K562 (cell line): Measurements from ENCODE around the gene CTTNBP2NL. TPM values are rescaled to one million over a fixed set of nuclear protein-coding genes. Genes with fewer than 3 reads are reported as not detected.
A peak's percentile ranks its signal among the peaks of the same experiment; 100 is the strongest.

Source experiments
- CC2D1A ChIP-seq: fragments of 450-650 bp; IDR thresholded peaks from 2 replicates; pipeline ENCODE4 v1.6.1; 2017; ENCODE audit warnings: mild to moderate bottlenecking
- CTBP1 ChIP-seq: fragments of 450-650 bp; IDR thresholded peaks from 2 replicates; pipeline ENCODE4 v1.6.1; 2016; ENCODE audit warnings: borderline replicate concordance
- CXXC5 ChIP-seq: fragments of 250-450 bp; sonication (Bioruptor Pico); IDR thresholded peaks from 2 replicates; pipeline ENCODE4 v1.8.0; 2022; ENCODE audit warnings: inconsistent platforms, mild to moderate bottlenecking, moderate library complexity
- ETV1 ChIP-seq: fragments of 450-650 bp; conservative IDR thresholded peaks from 2 replicates; pipeline ENCODE4 v1.6.1; 2016; ENCODE audit warnings: missing genetic modification characterization, control low read depth, low read depth, missing compliant biosample characterization
- HCFC1 ChIP-seq: IDR thresholded peaks from 2 replicates; pipeline ENCODE4 v1.6.1; 2012; ENCODE audit warnings: low read depth, low read length, improper control_type of control experiment
- KLF16 ChIP-seq: IDR thresholded peaks from 2 replicates; pipeline ENCODE4 v1.6.1; 2016; ENCODE audit warnings: antibody characterized with exemption
- MLLT1 ChIP-seq, 2 experiments: fragments of 450-650 bp; IDR thresholded peaks; 2 replicates each; pipeline ENCODE4 v1.6.1; 2016
- MYNN ChIP-seq, 2 experiments: sonication (generic); formaldehyde crosslinking in 1 of 2; IDR thresholded peaks; 2 replicates each; pipeline versions ENCODE4 v1.5.0 to v1.6.1; 2016 to 2020; ENCODE audit warnings: antibody characterized with exemption in 1 of 2, missing genetic modification reagents in 1 of 2
- NCOA6 ChIP-seq: fragments of 450-650 bp; IDR thresholded peaks from 2 replicates; pipeline ENCODE4 v1.6.1; 2017; ENCODE audit warnings: mild to moderate bottlenecking
- RAD21 ChIP-seq, 2 experiments: fragments of 250-450 bp in 1 of 2; fragments of 450-650 bp in 1 of 2; sonication (Bioruptor Pico) in 1 of 2; formaldehyde crosslinking in 1 of 2; IDR thresholded peaks in 1 of 2; conservative IDR thresholded peaks in 1 of 2; 2 replicates each; pipeline versions ENCODE4 v1.4.0 to v1.8.0; 2020 to 2022; ENCODE audit warnings: mild to moderate bottlenecking in 2 of 2, moderate library complexity in 1 of 2
- RB1 ChIP-seq: fragments of 450-650 bp; IDR thresholded peaks from 2 replicates; pipeline ENCODE4 v1.6.1; 2017; ENCODE audit warnings: low read depth, mild to moderate bottlenecking
- SIRT6 ChIP-seq: IDR thresholded peaks from one replicate; pipeline ENCODE4 v1.6.1; 2012; ENCODE audit warnings: low read depth, mild to moderate bottlenecking, control low read depth, inconsistent platforms, low read length, moderate library complexity
- SMC3 ChIP-seq: conservative IDR thresholded peaks from 2 replicates; pipeline ENCODE4 v1.6.1; 2011; ENCODE audit warnings: low read depth, low read length, improper control_type of control experiment; ENCODE audit not compliant: insufficient read depth
- STAG1 ChIP-seq: sonication (generic); formaldehyde crosslinking; IDR thresholded peaks from 2 replicates; pipeline ENCODE4 v1.5.0; 2020; ENCODE audit warnings: missing genetic modification reagents, borderline replicate concordance
- TRIM24 ChIP-seq, 2 experiments: fragments of 450-650 bp; IDR thresholded peaks; 2 replicates each; pipeline ENCODE4 v1.6.1; 2016
- XRCC5 ChIP-seq: fragments of 200-400 bp; formaldehyde crosslinking; IDR thresholded peaks from 2 replicates; pipeline ENCODE4 v1.6.1; 2017; ENCODE audit warnings: low read depth, mild to moderate bottlenecking, low read length
- ZFP36 ChIP-seq: fragments of 150-350 bp; IDR thresholded peaks from 2 replicates; pipeline ENCODE4 v1.6.1; 2018; ENCODE audit warnings: low read length, low read depth; ENCODE audit not compliant: partially characterized antibody
- ZNF444 ChIP-seq: fragments of 250-450 bp; sonication (Bioruptor Pico); IDR thresholded peaks from 2 replicates; pipeline ENCODE4 v1.4.0; 2020; ENCODE audit warnings: mild to moderate bottlenecking, moderate library complexity
- polyA plus RNA-seq, 8 experiments: library from polyadenylated mRNA; depleted of rRNA in 4 of 8; stranded (reverse) in 5 of 8; unstranded in 3 of 8; fragments of >200 nt; fragmentation: Nextera tagmentation in 2 of 8; fragmentation: Illumina TruSeq in 1 of 8; extraction: Ambion mirVana in 2 of 8; extraction: Trizol in 1 of 8; gene quantifications; 2 replicates each; pipeline versions ENCODE4 v1.2.1 to v1.2.3, GENCODE V29; 2011 to 2014; ENCODE audit warnings: inconsistent platforms in 1 of 8, missing spikeins in 1 of 8
- total RNA-seq, 7 experiments: library from RNA; depleted of rRNA in 6 of 7; stranded (reverse); fragments of >200 nt in 6 of 7; fragmentation: Illumina TruSeq in 2 of 7; extraction: Trizol in 2 of 7; gene quantifications; 2 replicates each; pipeline versions ENCODE4 v1.2.1 to v1.2.3, GENCODE V29; 2011 to 2021; ENCODE audit warnings: low replicate concordance in 1 of 7
- TF ChIP-seq, protein P1 (sequence below): conservative IDR thresholded peaks from 2 replicates; pipeline ENCODE4 v1.6.1; 2011; ENCODE audit warnings: low read depth, mild to moderate bottlenecking, low read length; ENCODE audit not compliant: control insufficient read depth
- TF ChIP-seq, protein P2 (sequence below): fragments of 450-650 bp; formaldehyde crosslinking; IDR thresholded peaks from 2 replicates; pipeline ENCODE4 v1.4.0; 2020; ENCODE audit warnings: mild to moderate bottlenecking, moderate library complexity
- TF ChIP-seq, protein P3 (sequence below): IDR thresholded peaks from 2 replicates; pipeline ENCODE4 v1.6.1; 2011; ENCODE audit warnings: borderline replicate concordance, low read depth, mild to moderate bottlenecking, moderate library complexity, low read length; ENCODE audit not compliant: insufficient read depth, poor library complexity, severe bottlenecking

The CTTNBP2NL gene
- total and polyA plus RNA-seq, 9 of the 15 experiments (the other 6 are each of a cell fraction or from before 2014, with no cell fraction given) = 0.27 to 1.4 (median 0.62) TPM

DNA sequence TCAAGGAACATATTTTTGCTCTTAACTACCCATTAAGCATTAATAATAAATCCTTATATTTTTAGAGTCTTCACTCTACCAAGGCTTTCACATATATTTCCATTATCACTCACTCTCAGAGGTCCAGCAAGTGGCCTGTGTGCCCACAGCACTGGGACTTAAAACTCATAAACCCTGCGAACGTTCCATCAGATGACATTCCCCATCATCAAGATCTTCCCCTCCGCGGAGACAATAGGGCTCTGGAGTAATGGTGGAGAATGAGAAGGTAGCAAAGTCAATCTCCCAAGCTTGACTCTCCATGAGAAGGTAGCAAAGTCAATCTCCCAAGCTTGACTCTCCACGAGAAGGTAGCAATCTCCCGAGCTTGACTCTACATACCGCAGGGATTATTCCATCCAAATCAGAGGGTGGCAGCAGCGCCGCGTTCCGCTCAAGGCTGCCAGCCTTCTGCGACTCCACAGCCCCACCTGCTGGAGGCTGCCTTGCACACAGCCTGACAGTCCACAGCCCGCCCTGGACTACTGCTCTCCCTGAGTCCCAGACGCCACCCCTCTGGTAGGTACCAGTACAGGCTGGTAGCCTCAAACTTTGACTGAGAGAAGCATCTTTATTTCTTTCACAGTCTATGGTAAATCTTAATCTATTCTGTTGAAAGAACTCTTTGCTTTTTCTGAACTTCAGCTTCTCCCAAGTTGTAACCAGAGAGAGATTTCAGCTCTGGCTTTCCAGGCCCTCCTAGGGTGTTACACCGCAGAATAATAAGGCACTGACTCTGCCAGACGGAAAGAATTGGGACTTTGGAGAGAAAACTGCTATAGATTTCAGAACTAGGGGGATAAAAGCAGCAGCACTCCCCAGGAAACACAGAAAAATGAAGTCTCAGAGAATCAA lies 26.4 kb upstream of the CTTNBP2NL start (continued):
- TF ChIP-seq MLLT1 (IDR thresholded peaks at IDR 0.05) = peak in 1 of 2 experiments; percentile 82; a peak in 2 of 4 replicates
- peak; percentile 48; the same call in 1 of the 2 replicates for TF ChIP-seq CXXC5
- TF ChIP-seq ZFP36 = peak; percentile 73
- peak; percentile 94 to 99 for TF ChIP-seq RAD21 (CRISPR knock-in tag; conservative IDR thresholded peaks at IDR 0.05 in 1 of 2, IDR thresholded peaks at IDR 0.05 in 1 of 2)
- peak; percentile 43; the same call in 1 of the 2 replicates for TF ChIP-seq MYNN (IDR thresholded peaks at IDR 0.05)
- TF ChIP-seq MYNN (CRISPR knock-in tag; IDR thresholded peaks at IDR 0.05) = no peak
- TF ChIP-seq, protein P1, sequence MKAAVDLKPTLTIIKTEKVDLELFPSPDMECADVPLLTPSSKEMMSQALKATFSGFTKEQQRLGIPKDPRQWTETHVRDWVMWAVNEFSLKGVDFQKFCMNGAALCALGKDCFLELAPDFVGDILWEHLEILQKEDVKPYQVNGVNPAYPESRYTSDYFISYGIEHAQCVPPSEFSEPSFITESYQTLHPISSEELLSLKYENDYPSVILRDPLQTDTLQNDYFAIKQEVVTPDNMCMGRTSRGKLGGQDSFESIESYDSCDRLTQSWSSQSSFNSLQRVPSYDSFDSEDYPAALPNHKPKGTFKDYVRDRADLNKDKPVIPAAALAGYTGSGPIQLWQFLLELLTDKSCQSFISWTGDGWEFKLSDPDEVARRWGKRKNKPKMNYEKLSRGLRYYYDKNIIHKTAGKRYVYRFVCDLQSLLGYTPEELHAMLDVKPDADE = no peak
- no peak for TF ChIP-seq SIRT6
- TF ChIP-seq NCOA6 = no peak
- peak; percentile 96 for TF ChIP-seq SMC3
- peak; percentile 68; the same call in 1 of the 2 replicates for TF ChIP-seq CTBP1
- no peak for TF ChIP-seq ZNF444 (CRISPR knock-in tag)
- TF ChIP-seq, protein P2, sequence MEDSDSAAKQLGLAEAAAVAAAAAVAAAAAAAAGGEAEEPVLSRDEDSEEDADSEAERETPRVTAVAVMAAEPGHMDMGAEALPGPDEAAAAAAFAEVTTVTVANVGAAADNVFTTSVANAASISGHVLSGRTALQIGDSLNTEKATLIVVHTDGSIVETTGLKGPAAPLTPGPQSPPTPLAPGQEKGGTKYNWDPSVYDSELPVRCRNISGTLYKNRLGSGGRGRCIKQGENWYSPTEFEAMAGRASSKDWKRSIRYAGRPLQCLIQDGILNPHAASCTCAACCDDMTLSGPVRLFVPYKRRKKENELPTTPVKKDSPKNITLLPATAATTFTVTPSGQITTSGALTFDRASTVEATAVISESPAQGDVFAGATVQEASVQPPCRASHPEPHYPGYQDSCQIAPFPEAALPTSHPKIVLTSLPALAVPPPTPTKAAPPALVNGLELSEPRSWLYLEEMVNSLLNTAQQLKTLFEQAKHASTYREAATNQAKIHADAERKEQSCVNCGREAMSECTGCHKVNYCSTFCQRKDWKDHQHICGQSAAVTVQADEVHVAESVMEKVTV (CRISPR knock-in tag) = peak; percentile 83
- TF ChIP-seq, protein P3, sequence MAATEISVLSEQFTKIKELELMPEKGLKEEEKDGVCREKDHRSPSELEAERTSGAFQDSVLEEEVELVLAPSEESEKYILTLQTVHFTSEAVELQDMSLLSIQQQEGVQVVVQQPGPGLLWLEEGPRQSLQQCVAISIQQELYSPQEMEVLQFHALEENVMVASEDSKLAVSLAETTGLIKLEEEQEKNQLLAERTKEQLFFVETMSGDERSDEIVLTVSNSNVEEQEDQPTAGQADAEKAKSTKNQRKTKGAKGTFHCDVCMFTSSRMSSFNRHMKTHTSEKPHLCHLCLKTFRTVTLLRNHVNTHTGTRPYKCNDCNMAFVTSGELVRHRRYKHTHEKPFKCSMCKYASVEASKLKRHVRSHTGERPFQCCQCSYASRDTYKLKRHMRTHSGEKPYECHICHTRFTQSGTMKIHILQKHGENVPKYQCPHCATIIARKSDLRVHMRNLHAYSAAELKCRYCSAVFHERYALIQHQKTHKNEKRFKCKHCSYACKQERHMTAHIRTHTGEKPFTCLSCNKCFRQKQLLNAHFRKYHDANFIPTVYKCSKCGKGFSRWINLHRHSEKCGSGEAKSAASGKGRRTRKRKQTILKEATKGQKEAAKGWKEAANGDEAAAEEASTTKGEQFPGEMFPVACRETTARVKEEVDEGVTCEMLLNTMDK = peak; percentile 14
- TF ChIP-seq RB1 = peak; percentile 90
- 0 out of 2 replicates have a peak, but pooled peaks have one; percentile 45 for TF ChIP-seq CC2D1A
- TF ChIP-seq HCFC1 = no peak
- 0 out of 2 replicates have a peak, but pooled peaks have one; percentile 13 for TF ChIP-seq ETV1 (tag)
- peak; percentile 92 for TF ChIP-seq XRCC5
- peak; percentile 85; the same call in 1 of the 2 replicates for TF ChIP-seq STAG1 (CRISPR knock-in tag)
- peak; percentile 75 for TF ChIP-seq KLF16
- no peak for TF ChIP-seq TRIM24 (IDR thresholded peaks at IDR 0.05)
